GM19372 (cell line): ENCODE results near the gene CCDC184.
"Not testable (repeated sequence)": the region's sequence is repeated elsewhere in the genome, so short reads cannot be mapped to it uniquely, and the experiment has no call there.

Experiments
- ATAC-seq: cut with Tn5 transposase; IDR thresholded peaks from one replicate; pipeline ENCODE4 v1.9.1; 2021; ENCODE audit warnings: mild to moderate bottlenecking, low read depth, moderate library complexity; ENCODE audit not compliant: unreplicated experiment

CCDC184 gene

GRCh38 chr12:48183091-48183875 is at the start of gene CCDC184:
TSS of gene CCDC184 (plus strand) at chr12:48183644. CDS start at chr12:48184123, 479 bp downstream.
- ATAC-seq, result peak; percentile 73

- no peak for ATAC-seq
These were observed 48.4 kb upstream of the CCDC184 start for GRCh38 chr12:48135027-48135426.

- ATAC-seq, result no peak
These were observed 40.4 kb upstream of the CCDC184 start for GRCh38 chr12:48142818-48143674.

GRCh38 chr12:48143898-48144297 is 39.5 kb upstream of the CCDC184 start:
- ATAC-seq, result no peak

GRCh38 chr12:48145981-48146380 is 37.5 kb upstream of the CCDC184 start:
- no peak for ATAC-seq

- ATAC-seq, result no peak
These were observed 32.2 kb upstream of the CCDC184 start for GRCh38 chr12:48151103-48151771.

GRCh38 chr12:48155786-48156185 is 27.7 kb upstream of the CCDC184 start:
- ATAC-seq, result not testable (repeated sequence)

GRCh38 chr12:48156652-48157017 is 26.8 kb upstream of the CCDC184 start:
- no peak for ATAC-seq

- peak; percentile 91 for ATAC-seq
These were observed 26.2 kb upstream of the CCDC184 start, which contains the start of gene ASB8 for GRCh38 chr12:48157018-48157888. TSS of gene ASB8 (minus strand) at chr12:48157515. CDS start at chr12:48153496, 4,019 bp downstream.

GRCh38 chr12:48157889-48158370 is 25.5 kb upstream of the CCDC184 start:
- no peak for ATAC-seq

GRCh38 chr12:48160046-48160445 is 23.4 kb upstream of the CCDC184 start:
- ATAC-seq, result no peak

- no peak for ATAC-seq
These were observed 22.6 kb upstream of the CCDC184 start for GRCh38 chr12:48160807-48161206.

- no peak for ATAC-seq
These were observed 20.2 kb upstream of the CCDC184 start for GRCh38 chr12:48163150-48163747.

- ATAC-seq, result no peak
These were observed 19.0 kb upstream of the CCDC184 start for GRCh38 chr12:48164451-48164850.

- ATAC-seq, result no peak
These were observed 18.1 kb upstream of the CCDC184 start for GRCh38 chr12:48165089-48165981.

GRCh38 chr12:48169011-48169410 is 14.4 kb upstream of the CCDC184 start:
- ATAC-seq, result no peak

- no peak for ATAC-seq
These were observed 7.6 kb upstream of the CCDC184 start for GRCh38 chr12:48175613-48176416.

- no peak for ATAC-seq
These were observed 7.1 kb upstream of the CCDC184 start for GRCh38 chr12:48176417-48176751.
